GM18520 (cell line): ENCODE measurements around the gene ACTR1A.

Source experiments
- ATAC-seq: cut with Tn5 transposase; IDR thresholded peaks from one replicate; pipeline ENCODE4 v1.9.1; 2021; ENCODE audit not compliant: unreplicated experiment

Gene ACTR1A

DNA sequence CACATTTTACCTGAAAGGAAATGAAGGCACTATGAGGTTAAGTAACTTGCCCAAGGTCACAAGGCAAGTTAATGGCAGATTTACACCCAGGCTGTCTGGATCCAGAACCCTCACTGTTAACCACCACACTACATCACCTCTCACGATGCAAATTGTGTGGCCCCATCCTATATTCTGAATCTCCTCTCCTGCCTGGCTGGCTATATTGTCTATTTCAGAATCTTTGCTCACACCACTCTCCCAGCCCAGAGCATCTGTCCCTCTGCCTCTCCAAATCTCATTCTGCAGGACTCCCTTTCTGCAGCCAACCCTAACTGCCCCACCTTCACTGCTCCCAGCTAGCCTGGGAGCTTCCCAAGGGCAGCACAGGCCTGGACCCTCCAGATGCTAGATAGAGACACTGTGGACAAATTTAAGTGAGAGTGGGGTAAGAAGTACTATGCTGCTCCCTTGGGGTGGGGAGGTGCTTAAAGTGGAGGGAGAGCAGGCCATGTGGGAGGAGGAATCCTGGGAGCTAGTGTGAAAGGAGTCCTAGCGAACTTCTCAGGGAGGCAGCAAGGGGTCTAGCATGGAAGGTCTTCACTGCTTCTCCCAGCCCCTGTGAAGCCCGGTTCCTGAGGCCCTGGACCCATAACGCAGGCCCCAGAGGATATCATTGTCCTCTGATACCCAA is 70.9 kb downstream of the ACTR1A start:
- ATAC-seq, result no peak

DNA sequence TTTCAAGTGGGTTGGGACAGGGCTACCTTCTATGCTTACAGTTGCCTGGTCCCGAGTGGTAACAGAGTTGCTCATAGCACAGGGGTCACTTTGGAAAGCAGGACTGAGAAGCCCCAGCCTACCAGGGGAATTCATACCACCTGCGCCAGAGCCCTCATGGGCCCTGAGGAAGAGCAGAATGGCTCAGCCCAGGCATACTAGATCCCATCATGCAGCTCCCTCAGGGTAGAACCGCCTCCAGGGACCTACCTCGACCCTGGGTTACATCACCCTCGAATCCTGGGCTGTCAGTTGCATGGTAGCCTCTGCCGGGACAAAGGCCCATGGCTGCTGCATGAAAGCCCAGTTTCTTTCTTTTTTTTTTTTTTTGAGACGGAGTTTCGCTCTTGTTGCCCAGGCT is 73.0 kb downstream of the ACTR1A start:
- no peak for ATAC-seq
